ENCODE data around the gene PARD3.

DNA sequence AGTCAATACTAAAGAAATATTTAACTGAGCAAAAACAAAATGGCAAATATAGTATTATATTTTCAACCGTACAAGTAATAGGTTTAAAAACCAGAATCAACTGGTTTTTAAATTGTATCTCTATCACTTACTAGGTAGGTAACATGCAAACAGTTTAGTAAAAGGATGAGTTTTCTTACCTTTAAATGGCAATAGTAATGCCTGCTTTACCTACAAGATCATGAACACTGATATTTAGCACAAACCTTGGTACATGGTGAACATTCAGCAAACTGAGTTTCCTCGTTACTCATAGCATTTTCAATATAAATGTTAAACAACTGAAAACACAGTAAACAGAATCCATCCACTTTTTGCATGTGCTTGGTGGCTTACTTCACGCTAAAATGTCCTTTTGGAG, 389.1 kb downstream of the PARD3 start:
- TF ChIP-seq, protein P1, sequence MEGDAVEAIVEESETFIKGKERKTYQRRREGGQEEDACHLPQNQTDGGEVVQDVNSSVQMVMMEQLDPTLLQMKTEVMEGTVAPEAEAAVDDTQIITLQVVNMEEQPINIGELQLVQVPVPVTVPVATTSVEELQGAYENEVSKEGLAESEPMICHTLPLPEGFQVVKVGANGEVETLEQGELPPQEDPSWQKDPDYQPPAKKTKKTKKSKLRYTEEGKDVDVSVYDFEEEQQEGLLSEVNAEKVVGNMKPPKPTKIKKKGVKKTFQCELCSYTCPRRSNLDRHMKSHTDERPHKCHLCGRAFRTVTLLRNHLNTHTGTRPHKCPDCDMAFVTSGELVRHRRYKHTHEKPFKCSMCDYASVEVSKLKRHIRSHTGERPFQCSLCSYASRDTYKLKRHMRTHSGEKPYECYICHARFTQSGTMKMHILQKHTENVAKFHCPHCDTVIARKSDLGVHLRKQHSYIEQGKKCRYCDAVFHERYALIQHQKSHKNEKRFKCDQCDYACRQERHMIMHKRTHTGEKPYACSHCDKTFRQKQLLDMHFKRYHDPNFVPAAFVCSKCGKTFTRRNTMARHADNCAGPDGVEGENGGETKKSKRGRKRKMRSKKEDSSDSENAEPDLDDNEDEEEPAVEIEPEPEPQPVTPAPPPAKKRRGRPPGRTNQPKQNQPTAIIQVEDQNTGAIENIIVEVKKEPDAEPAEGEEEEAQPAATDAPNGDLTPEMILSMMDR (IDR thresholded peaks at IDR 0.05): no peak
- TF ChIP-seq POLR2A (IDR thresholded peaks at IDR 0.05): no peak
